BJ (cell line): Measurements from ENCODE around the gene PDE8B. TPM values are rescaled to one million over a fixed set of nuclear protein-coding genes. Genes with fewer than 3 reads are reported as not detected.

ENCODE experiments used
- CTCF ChIA-PET: fragments of 350-600 bp; formaldehyde crosslinking; extraction: SDS; loops from one replicate; lab custom pipeline; 2021; ENCODE audit warnings: antibody characterized with exemption, inconsistent platforms; lab: Yijun Ruan, JAX
- POLR2A ChIA-PET: fragments of 300-600 bp; sonication (Branson Sonifier 250); formaldehyde crosslinking; extraction: SDS; loops from one replicate; lab custom pipeline; 2021; ENCODE audit warnings: antibody characterized with exemption; lab: Charles Lee
- DNase-seq: peaks from one replicate; pipeline ENCODE4 v3.0.0-alpha.2; 2011; ENCODE audit warnings: low read depth
- H3K27me3 ChIP-seq: 2 replicates; pipeline ENCODE4 v1.6.0; 2011; ENCODE audit warnings: low read length; ENCODE audit not compliant: control insufficient read depth, insufficient read depth
- H3K36me3 ChIP-seq: 2 replicates; pipeline ENCODE4 v1.5.1; 2011; ENCODE audit warnings: low read length; ENCODE audit not compliant: control insufficient read depth, insufficient read depth
- H3K4me3 ChIP-seq: 2 replicates; pipeline ENCODE4 v1.5.1; 2011; ENCODE audit warnings: low read depth, mild to moderate bottlenecking, control low read depth, low read length
- polyA plus RNA-seq: library from polyadenylated mRNA; depleted of rRNA; stranded (reverse); fragments of >200 nt; gene quantifications from 2 replicates; pipeline ENCODE4 v1.2.3, GENCODE V29; 2011
- TF ChIP-seq, protein P1 (sequence below): IDR thresholded peaks from 2 replicates; pipeline ENCODE4 v1.5.1; 2011; ENCODE audit warnings: low read depth, mild to moderate bottlenecking, control low read depth, inconsistent platforms, low read length, moderate library complexity; ENCODE audit not compliant: insufficient read depth

The PDE8B gene
- polyA plus RNA-seq, 1 experiment, result 2.2 TPM

DNA sequence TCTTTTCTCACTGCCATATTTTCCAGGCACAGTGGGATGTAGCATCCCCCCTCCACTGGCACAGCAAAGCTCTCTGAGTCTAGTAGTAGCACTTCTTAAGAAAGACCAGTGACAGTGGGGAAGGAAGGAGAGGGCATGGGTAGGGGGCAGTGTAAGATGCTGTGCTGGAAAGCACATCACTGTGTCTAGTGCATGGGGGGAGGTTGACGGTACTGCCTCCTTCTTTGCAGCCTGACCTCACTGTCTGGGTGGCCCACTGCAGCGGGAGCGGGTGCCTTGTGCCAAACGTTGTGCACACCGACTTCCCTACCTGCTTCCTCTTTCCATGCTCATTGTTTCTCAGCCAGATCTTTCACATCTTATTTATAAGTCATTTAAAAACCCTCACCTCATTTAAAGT lies 91.8 kb downstream of the PDE8B start:
- Histone ChIP-seq H3K27me3 (no peaks in the 10 kb centered on the region), H3K36me3 (no peaks in the 10 kb centered on the region), H3K4me3 (no peak overlapping the region)
- TF ChIP-seq, protein P1, sequence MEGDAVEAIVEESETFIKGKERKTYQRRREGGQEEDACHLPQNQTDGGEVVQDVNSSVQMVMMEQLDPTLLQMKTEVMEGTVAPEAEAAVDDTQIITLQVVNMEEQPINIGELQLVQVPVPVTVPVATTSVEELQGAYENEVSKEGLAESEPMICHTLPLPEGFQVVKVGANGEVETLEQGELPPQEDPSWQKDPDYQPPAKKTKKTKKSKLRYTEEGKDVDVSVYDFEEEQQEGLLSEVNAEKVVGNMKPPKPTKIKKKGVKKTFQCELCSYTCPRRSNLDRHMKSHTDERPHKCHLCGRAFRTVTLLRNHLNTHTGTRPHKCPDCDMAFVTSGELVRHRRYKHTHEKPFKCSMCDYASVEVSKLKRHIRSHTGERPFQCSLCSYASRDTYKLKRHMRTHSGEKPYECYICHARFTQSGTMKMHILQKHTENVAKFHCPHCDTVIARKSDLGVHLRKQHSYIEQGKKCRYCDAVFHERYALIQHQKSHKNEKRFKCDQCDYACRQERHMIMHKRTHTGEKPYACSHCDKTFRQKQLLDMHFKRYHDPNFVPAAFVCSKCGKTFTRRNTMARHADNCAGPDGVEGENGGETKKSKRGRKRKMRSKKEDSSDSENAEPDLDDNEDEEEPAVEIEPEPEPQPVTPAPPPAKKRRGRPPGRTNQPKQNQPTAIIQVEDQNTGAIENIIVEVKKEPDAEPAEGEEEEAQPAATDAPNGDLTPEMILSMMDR, result 0 out of 2 replicates have a peak, but pooled peaks have one; percentile 13
- ChIA-PET POLR2A (no interaction called here), CTCF (no interaction called here)
- DNase-seq, result no peak

DNA sequence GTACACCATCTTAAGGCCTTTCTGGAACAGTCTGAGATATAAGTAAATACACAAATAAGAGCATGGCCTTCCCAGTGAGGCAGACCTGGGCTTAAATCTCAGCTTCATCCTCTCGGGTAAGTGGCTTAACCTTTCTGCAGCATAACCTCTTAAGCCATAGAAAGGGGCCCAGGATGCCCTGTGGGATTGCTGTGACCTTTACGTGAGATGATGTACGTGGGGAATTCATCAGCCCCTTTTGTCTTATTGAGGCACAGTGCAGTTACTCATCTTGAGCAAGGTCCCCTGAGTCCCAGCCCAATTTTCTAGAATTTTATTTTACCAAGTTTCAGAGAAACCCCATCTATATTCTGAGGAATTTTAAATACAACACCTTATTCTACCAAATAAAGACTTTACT lies 92.2 kb downstream of the PDE8B start:
- no peaks in the 10 kb centered on the region for H3K27me3 ChIP-seq
- H3K4me3 ChIP-seq, result no peak overlapping the region
- ChIA-PET CTCF (no interaction called here), POLR2A (no interaction called here)
- no peak for DNase-seq
- TF ChIP-seq, protein P1, result no peak
- no peaks in the 10 kb centered on the region for H3K36me3 ChIP-seq

DNA sequence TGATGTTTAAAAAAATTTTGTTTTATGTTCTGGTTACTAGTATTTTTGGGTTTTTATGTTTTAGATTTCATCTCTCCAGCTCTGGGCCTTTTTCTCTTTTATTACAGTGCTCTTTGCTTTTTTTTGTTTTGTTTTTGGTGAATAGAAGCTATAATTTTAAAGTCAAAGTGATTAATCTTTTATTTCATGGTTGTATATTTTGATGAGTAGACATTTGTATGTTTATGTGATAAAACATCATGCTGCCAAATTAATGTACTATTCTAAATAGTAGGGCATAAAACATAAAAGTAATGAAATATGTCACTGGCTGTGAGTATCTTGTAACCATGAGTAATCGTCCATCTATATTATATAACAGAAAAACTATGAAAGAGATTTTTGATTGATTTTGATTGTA lies 93.9 kb downstream of the PDE8B start:
- TF ChIP-seq, protein P1, result no peak
- Histone ChIP-seq H3K4me3 (no peak overlapping the region), H3K36me3 (no peaks in the 10 kb centered on the region), H3K27me3 (no peaks in the 10 kb centered on the region)
- no peak for DNase-seq
- ChIA-PET POLR2A (no interaction called here), CTCF (no interaction called here)

DNA sequence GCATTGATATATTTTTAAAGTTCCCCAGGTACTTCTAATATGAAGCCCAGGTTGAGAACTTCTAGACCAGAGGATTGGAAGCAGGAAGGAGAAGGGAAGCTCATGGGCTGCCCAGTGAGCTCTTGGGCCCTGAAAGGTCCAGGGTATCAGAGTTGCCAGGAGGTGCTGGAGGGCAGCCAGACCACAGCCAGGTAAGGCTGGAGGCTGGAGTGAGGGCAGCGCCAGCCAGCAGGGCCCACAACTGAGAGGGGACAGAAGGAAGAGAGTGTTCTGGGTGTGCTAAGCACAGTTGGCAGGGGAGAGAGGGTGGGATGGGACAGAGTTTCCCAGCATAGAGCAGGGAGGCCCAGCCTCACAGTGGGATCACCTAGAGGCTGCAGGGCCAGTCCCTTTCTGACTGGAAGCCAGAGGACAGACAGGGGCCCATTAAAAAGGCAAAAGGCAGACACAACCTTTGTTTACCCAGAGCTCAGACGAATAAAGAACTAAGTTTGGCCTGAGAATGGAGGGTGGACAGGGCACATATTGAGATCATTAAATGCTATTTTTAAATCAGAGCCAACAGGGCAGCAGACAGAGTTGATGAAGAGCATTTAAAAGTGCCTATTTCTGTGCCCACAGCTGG lies 94.9 kb downstream of the PDE8B start:
- TF ChIP-seq, protein P1, result no peak
- no peaks in the 10 kb centered on the region for H3K36me3 ChIP-seq
- no peaks in the 10 kb centered on the region for H3K27me3 ChIP-seq
- no peak overlapping the region for H3K4me3 ChIP-seq
- no peak for DNase-seq
- CTCF ChIA-PET, result no interaction called here
- POLR2A ChIA-PET, result no interaction called here

DNA sequence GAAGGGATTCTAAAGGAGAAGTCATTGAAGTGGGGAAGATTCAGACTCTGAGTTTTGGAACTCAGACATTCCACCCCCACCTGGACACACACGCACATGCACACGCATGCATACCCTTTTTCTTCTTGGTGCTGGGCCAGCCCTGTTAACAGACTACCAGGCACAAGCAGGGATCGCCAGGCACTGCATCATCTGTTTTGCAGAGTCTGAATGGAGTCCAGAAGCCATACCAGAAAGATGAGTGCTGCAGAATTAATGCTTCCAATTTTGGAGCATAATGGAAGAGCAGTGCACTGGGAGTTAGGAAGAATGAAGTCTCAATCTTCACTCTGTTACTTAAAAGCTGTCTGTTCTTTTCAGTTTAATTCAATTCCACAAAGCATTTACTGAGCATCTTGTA lies 95.5 kb downstream of the PDE8B start:
- POLR2A ChIA-PET, result no interaction called here
- H3K36me3 ChIP-seq, result no peaks in the 10 kb centered on the region
- CTCF ChIA-PET, result interaction anchor here (1.2 kb wide), 1 partner anchor 52 kb away, joined by 6 read pairs; no protein-coding TSS in a partner anchor
- no peaks in the 10 kb centered on the region for H3K27me3 ChIP-seq
- TF ChIP-seq, protein P1, result no peak
- H3K4me3 ChIP-seq, result no peak overlapping the region
- DNase-seq, result peak; percentile 69
